ENCODE measurements around the gene SBK2.
"Not testable (repeated sequence)": the region's sequence is repeated elsewhere in the genome, so short reads cannot be mapped to it uniquely, and the experiment has no call there.

The SBK2 gene

DNA sequence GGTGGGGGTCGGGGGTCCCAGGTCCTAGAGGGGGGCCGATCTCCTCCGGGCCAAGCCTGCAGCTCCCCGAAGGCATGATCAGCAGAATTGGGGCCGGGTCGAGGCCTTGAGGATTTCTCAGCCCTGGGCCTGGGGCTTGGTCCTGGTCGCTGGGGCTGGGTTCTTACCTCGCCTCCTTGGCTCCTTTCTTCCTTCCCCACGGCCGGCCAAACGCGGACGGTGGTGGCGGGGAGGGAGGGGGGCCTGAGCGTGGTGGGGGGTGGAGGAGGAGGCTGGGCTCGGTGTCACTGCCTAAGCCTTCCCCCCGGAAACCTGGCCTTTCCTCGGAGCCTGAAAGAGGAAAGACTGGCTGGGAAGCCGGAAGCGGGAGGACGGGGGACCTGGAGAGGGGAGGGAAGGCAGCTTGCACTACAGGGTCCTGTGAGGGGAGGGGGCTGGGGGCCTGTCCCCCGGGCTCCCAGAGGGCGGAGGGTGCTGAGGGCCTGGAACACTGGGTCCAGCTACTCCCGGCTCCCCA, 43.8 kb upstream of the SBK2 start, which contains the start of gene ZNF579:
Gene ZNF579, minus strand, starts transcription at position 221 of the 517 bp plus-strand sequence. CDS start 1,209 bp downstream, outside the sequence.
- TF ChIP-seq CTCF (IDR thresholded peaks at IDR 0.05; ENCODE audit: low read depth, low read length), result no peak

GRCh38 chr19:55579766-55580621, 43.1 kb upstream of the SBK2 start:
- TF ChIP-seq CTCF (IDR thresholded peaks at IDR 0.05; ENCODE audit: low read depth, low read length), result no peak
- H3K4me3 ChIP-seq (ENCODE audit: low read depth, low read length), result peak overlapping the region; percentile 82

More for the DNA sequence above, 43.8 kb upstream of the SBK2 start, which contains the start of gene ZNF579:
- peak within 1 kb of the TSS; percentile 82 for H3K4me3 ChIP-seq (ENCODE audit: low read depth, low read length)

- TF ChIP-seq CTCF (IDR thresholded peaks at IDR 0.05; ENCODE audit: low read depth, low read length), result no peak
- H3K4me3 ChIP-seq (ENCODE audit: low read depth, low read length), result peak overlapping the region; percentile 82
Measured at GRCh38 chr19:55578761-55579747, 42.1 kb upstream of the SBK2 start.

- TF ChIP-seq CTCF (IDR thresholded peaks at IDR 0.05; ENCODE audit: low read depth, low read length), result no peak
- H3K4me3 ChIP-seq (ENCODE audit: low read depth, low read length), result no peak overlapping the region
Measured at GRCh38 chr19:55578031-55578760, 41.3 kb upstream of the SBK2 start.

GRCh38 chr19:55576746-55577145, 39.8 kb upstream of the SBK2 start:
- TF ChIP-seq CTCF (IDR thresholded peaks at IDR 0.05; ENCODE audit: low read depth, low read length), result no peak
- no peak overlapping the region for H3K4me3 ChIP-seq (ENCODE audit: low read depth, low read length)

- H3K4me3 ChIP-seq (ENCODE audit: low read depth, low read length), result not testable (repeated sequence)
Measured at GRCh38 chr19:55573929-55574328, 37.0 kb upstream of the SBK2 start.

DNA sequence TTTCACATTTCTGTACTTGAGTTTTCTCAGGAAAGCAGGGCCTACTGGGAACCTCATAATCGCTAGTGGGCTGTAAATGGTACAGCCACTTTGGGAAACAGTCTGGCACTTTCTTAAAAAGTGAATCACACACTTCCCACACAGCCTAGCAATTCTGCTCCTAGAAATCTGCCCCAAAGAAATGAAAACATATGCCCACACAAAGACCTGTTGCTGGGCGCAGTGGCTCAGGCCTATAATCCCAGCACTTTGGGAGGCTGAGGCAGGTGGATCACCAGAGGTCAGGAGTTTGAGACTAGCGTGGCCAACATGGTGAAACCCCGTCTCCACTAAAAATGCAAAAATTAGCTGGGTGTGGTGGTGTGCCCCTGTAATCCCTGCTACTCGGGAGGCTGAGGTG, 32.5 kb upstream of the SBK2 start:
- H3K4me3 ChIP-seq (ENCODE audit: low read depth, low read length), result not testable (repeated sequence)
